Endothelial cell of hepatic sinusoid (primary cell): ENCODE results near the gene NEIL1.
"Not testable (repeated sequence)": the region's sequence is repeated elsewhere in the genome, so short reads cannot be mapped to it uniquely, and the experiment has no call there.

Experiments used
- in situ Hi-C: cut with HindIII; loops from 2 replicates; pipeline ENCODE4 v1.10.0; 2017; ENCODE audit warnings: low sequenced_read_pairs

NEIL1 gene

GRCh38 chr15:75329571-75329970 lies 17.3 kb upstream of the NEIL1 start:
- in situ Hi-C loops: no loop called here

- in situ Hi-C loops: not testable (repeated sequence)
These were observed 14.7 kb upstream of the NEIL1 start for GRCh38 chr15:75332093-75332492.

GRCh38 chr15:75333654-75334419 lies 13.0 kb upstream of the NEIL1 start:
- in situ Hi-C loops: not testable (repeated sequence)

GRCh38 chr15:75335313-75335704 lies 11.5 kb upstream of the NEIL1 start:
- in situ Hi-C loops: no loop called here

GRCh38 chr15:75335705-75336355 lies 11.0 kb upstream of the NEIL1 start, which contains the start of gene COMMD4:
Gene COMMD4, plus strand, starts transcription at chr15:75336063. Its CDS starts 27 bp downstream, at chr15:75336090.
- in situ Hi-C loops: no loop called here

- in situ Hi-C loops: no loop called here
These were observed 8.1 kb upstream of the NEIL1 start for GRCh38 chr15:75338661-75339240.

GRCh38 chr15:75339531-75340240 lies 7.2 kb upstream of the NEIL1 start:
- in situ Hi-C loops: no loop called here

- in situ Hi-C loops: no loop called here
These were observed 4.6 kb upstream of the NEIL1 start for GRCh38 chr15:75342221-75342620.

- in situ Hi-C loops: not testable (repeated sequence)
These were observed 2.9 kb upstream of the NEIL1 start for GRCh38 chr15:75343953-75344352.

- in situ Hi-C loops: no loop called here
These were observed 589 bp downstream of the NEIL1 start for GRCh38 chr15:75347222-75348033.

GRCh38 chr15:75348034-75348561 lies 1.3 kb downstream of the NEIL1 start:
- in situ Hi-C loops: no loop called here

- in situ Hi-C loops: no loop called here
These were observed 1.9 kb downstream of the NEIL1 start for GRCh38 chr15:75348562-75349350.

- in situ Hi-C loops: not testable (repeated sequence)
These were observed 2.5 kb downstream of the NEIL1 start for GRCh38 chr15:75349351-75349669.

- in situ Hi-C loops: no loop called here
These were observed 3.2 kb downstream of the NEIL1 start for GRCh38 chr15:75349851-75350588.

GRCh38 chr15:75350601-75351361 lies 3.9 kb downstream of the NEIL1 start:
- in situ Hi-C loops: no loop called here

GRCh38 chr15:75352186-75353080 lies 5.6 kb downstream of the NEIL1 start:
- in situ Hi-C loops: no loop called here

GRCh38 chr15:75353604-75354003 lies 6.8 kb downstream of the NEIL1 start:
- in situ Hi-C loops: no loop called here
